Activated CD4-positive, alpha-beta T cell treated with anti-CD3 and anti-CD28 coated beads, Interleukin-2, Interleukin-6, amounts not matched to agents 100 ng/mL and 50 ng/mL, durations not matched to agents 16 hours and 8 hours (primary cell): ENCODE measurements around the gene SRC.
"Not testable (repeated sequence)": the region's sequence is repeated elsewhere in the genome, so short reads cannot be mapped to it uniquely, and the experiment has no call there.

Experiments used
- DNase-seq: peaks from one replicate; pipeline ENCODE4 v3.0.0-alpha.2; 2020

The SRC gene

GRCh38 chr20:37337208-37337991 lies 8.5 kb upstream of the SRC start:
- no peak for DNase-seq

GRCh38 chr20:37338380-37338779 lies 7.6 kb upstream of the SRC start:
- DNase-seq, result not testable (repeated sequence)

GRCh38 chr20:37339208-37339607 lies 6.7 kb upstream of the SRC start:
- no peak for DNase-seq

- DNase-seq, result not testable (repeated sequence)
Measured at GRCh38 chr20:37339764-37340109, 6.2 kb upstream of the SRC start.

GRCh38 chr20:37340998-37341397 lies 4.9 kb upstream of the SRC start:
- no peak for DNase-seq

GRCh38 chr20:37341632-37342031 lies 4.3 kb upstream of the SRC start:
- DNase-seq, result no peak

- no peak for DNase-seq
Measured at GRCh38 chr20:37342231-37343177, 3.4 kb upstream of the SRC start.

GRCh38 chr20:37343212-37343993 lies 2.5 kb upstream of the SRC start:
- no peak for DNase-seq

GRCh38 chr20:37343994-37344355 lies 2.0 kb upstream of the SRC start:
- DNase-seq, result no peak

- DNase-seq, result no peak
Measured at GRCh38 chr20:37344506-37345338, 1.2 kb upstream of the SRC start.

- no peak for DNase-seq
Measured at GRCh38 chr20:37346236-37346534, 245 bp downstream of the SRC start.

- no peak for DNase-seq
Measured at GRCh38 chr20:37346535-37347346, 801 bp downstream of the SRC start.

- no peak for DNase-seq
Measured at GRCh38 chr20:37347347-37347823, 1.4 kb downstream of the SRC start.

GRCh38 chr20:37347891-37348791 lies 2.2 kb downstream of the SRC start:
- DNase-seq, result peak; percentile 10

- no peak for DNase-seq
Measured at GRCh38 chr20:37348792-37349516, 3.0 kb downstream of the SRC start.

GRCh38 chr20:37349517-37350491 lies 3.9 kb downstream of the SRC start:
- no peak for DNase-seq

- no peak for DNase-seq
Measured at GRCh38 chr20:37350649-37351574, 5.0 kb downstream of the SRC start.
